ENCODE results near the gene NPVF.

The NPVF gene

DNA sequence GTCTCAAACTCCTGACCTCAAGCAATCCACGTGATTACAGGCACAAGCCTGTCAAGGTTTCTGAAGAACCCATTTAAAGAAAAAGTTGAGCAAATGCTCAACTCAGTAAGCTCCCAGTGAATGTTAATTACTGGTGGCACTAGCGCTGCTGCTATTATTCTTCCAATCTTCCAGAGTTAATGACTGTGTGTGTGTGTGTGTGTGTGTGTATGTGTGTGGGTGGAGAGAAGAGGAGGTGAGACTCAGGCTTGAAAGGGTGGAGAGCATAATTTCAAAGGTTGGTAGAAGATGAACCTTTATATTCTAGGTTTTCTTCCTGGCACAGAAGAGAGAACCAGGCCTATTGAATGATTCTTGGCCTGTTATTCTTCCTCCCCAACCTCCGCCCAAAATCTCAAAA is 11.6 kb upstream of the NPVF start:
- Histone ChIP-seq H3F3A (ENCODE audit: insufficient read depth) (no peaks in the 10 kb centered on the region), H3K36me3 (ENCODE audit: low read length) (no peaks in the 10 kb centered on the region), H3K4me3 (ENCODE audit: insufficient read depth, low read length, poor library complexity, severe bottlenecking) (no peak overlapping the region), H4K20me1 (ENCODE audit: low read depth, low read length) (no peaks in the 10 kb centered on the region), H3K4me2 (ENCODE audit: low read depth, low read length, poor library complexity, severe bottlenecking) (no peak overlapping the region), H3K79me2 (ENCODE audit: insufficient read depth, low read length) (no peaks in the 10 kb centered on the region), H3K9me2 (replicated peaks; ENCODE audit: insufficient read depth, low read length) (no peaks in the 10 kb centered on the region), H3K9ac (ENCODE audit: low read length) (no peak overlapping the region), H2AFZ (ENCODE audit: low read depth, low read length, severe bottlenecking) (no peak overlapping the region), H3K27me3 (ENCODE audit: low read length) (peaks cover 3% of the 10 kb centered on the region; the same call in 1 of the 2 replicates), H3K27ac (ENCODE audit: low read depth, low read length) (no peak overlapping the region), H3K9me3 (ENCODE audit: insufficient read depth, low read length) (no peaks in the 10 kb centered on the region)
- TF ChIP-seq, protein P1, sequence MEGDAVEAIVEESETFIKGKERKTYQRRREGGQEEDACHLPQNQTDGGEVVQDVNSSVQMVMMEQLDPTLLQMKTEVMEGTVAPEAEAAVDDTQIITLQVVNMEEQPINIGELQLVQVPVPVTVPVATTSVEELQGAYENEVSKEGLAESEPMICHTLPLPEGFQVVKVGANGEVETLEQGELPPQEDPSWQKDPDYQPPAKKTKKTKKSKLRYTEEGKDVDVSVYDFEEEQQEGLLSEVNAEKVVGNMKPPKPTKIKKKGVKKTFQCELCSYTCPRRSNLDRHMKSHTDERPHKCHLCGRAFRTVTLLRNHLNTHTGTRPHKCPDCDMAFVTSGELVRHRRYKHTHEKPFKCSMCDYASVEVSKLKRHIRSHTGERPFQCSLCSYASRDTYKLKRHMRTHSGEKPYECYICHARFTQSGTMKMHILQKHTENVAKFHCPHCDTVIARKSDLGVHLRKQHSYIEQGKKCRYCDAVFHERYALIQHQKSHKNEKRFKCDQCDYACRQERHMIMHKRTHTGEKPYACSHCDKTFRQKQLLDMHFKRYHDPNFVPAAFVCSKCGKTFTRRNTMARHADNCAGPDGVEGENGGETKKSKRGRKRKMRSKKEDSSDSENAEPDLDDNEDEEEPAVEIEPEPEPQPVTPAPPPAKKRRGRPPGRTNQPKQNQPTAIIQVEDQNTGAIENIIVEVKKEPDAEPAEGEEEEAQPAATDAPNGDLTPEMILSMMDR (IDR thresholded peaks at IDR 0.05; ENCODE audit: insufficient read depth, low read length, poor library complexity, severe bottlenecking) = no peak
- no peak for TF ChIP-seq EZH2phosphoT487 (conservative IDR thresholded peaks at IDR 0.05; ENCODE audit: low read length)

DNA sequence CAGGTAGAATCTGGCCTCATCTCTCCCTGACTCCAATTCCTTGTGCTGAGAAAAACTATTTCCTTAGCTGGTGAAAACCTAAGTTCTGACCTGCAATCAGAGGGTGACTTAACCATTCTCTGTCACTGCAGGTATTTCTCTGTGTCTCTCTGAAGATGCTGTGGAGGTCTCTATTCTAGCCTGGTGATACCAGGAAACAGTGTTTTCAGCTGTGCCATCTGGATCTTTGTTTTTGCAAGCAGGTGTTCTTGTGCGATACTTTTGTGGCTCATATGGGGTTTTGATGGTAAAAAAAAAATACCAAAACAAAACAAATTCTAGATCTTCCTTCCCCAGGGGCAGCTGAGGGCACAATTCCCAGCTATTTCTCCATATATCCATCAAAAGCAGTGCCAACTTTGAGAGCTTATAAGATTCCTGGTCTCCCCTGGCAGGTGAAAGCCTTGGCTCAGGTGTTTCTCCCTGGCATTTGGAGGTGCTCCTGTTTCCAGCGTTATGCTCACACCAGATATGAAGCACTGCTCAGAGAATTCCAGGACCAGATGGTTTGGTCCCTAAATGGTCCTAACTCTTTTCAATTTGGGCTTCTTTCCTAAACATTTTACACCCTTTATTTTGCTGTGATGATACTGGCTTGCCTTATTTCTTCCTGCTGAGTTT is 9.9 kb upstream of the NPVF start:
- TF ChIP-seq EZH2phosphoT487 (conservative IDR thresholded peaks at IDR 0.05; ENCODE audit: low read length) = no peak
- TF ChIP-seq, protein P1 (IDR thresholded peaks at IDR 0.05; ENCODE audit: insufficient read depth, low read length, poor library complexity, severe bottlenecking) = no peak
- Histone ChIP-seq H3K9ac (ENCODE audit: low read length) (no peak overlapping the region), H3K27ac (ENCODE audit: low read depth, low read length) (no peak overlapping the region), H3K9me3 (ENCODE audit: insufficient read depth, low read length) (no peaks in the 10 kb centered on the region), H3K9me2 (replicated peaks; ENCODE audit: insufficient read depth, low read length) (no peaks in the 10 kb centered on the region), H3K27me3 (ENCODE audit: low read length) (no peaks in the 10 kb centered on the region), H4K20me1 (ENCODE audit: low read depth, low read length) (no peaks in the 10 kb centered on the region), H3K79me2 (ENCODE audit: insufficient read depth, low read length) (no peaks in the 10 kb centered on the region), H3K36me3 (ENCODE audit: low read length) (no peaks in the 10 kb centered on the region), H3F3A (ENCODE audit: insufficient read depth) (no peaks in the 10 kb centered on the region), H2AFZ (ENCODE audit: low read depth, low read length, severe bottlenecking) (no peak overlapping the region), H3K4me2 (ENCODE audit: low read depth, low read length, poor library complexity, severe bottlenecking) (no peak overlapping the region), H3K4me3 (ENCODE audit: insufficient read depth, low read length, poor library complexity, severe bottlenecking) (no peak overlapping the region)

- Histone ChIP-seq H3K27me3 (ENCODE audit: low read length) (no peaks in the 10 kb centered on the region), H4K20me1 (ENCODE audit: low read depth, low read length) (no peaks in the 10 kb centered on the region), H3K4me2 (ENCODE audit: low read depth, low read length, poor library complexity, severe bottlenecking) (no peak overlapping the region), H3K4me3 (ENCODE audit: insufficient read depth, low read length, poor library complexity, severe bottlenecking) (no peak overlapping the region), H3K9me3 (ENCODE audit: insufficient read depth, low read length) (no peaks in the 10 kb centered on the region), H2AFZ (ENCODE audit: low read depth, low read length, severe bottlenecking) (no peak overlapping the region), H3K79me2 (ENCODE audit: insufficient read depth, low read length) (no peaks in the 10 kb centered on the region), H3K27ac (ENCODE audit: low read depth, low read length) (no peak overlapping the region), H3K36me3 (ENCODE audit: low read length) (no peaks in the 10 kb centered on the region), H3K9ac (ENCODE audit: low read length) (no peak overlapping the region), H3F3A (ENCODE audit: insufficient read depth) (no peaks in the 10 kb centered on the region), H3K9me2 (replicated peaks; ENCODE audit: insufficient read depth, low read length) (no peaks in the 10 kb centered on the region)
- TF ChIP-seq, protein P1 (IDR thresholded peaks at IDR 0.05; ENCODE audit: insufficient read depth, low read length, poor library complexity, severe bottlenecking) = no peak
- no peak for TF ChIP-seq EZH2phosphoT487 (conservative IDR thresholded peaks at IDR 0.05; ENCODE audit: low read length)
These were observed 7.2 kb upstream of the NPVF start for GRCh38 chr7:25235471-25235870.

Data from SU-DHL-6 (cell line).